GM19324 (cell line): ENCODE measurements around the gene P3R3URF.
A peak's percentile ranks its signal among the peaks of the same experiment; 100 is the strongest.
"Not testable (repeated sequence)": the region's sequence is repeated elsewhere in the genome, so short reads cannot be mapped to it uniquely, and the experiment has no call there.

Source experiments
- ATAC-seq: cut with Tn5 transposase; IDR thresholded peaks from one replicate; pipeline ENCODE4 v1.9.1; 2021; ENCODE audit warnings: mild to moderate bottlenecking, moderate library complexity; ENCODE audit not compliant: unreplicated experiment, low FRiP score

Gene P3R3URF

GRCh38 chr1:46176211-46176865 lies at the start of gene P3R3URF:
Gene P3R3URF, minus strand, starts transcription at chr1:46176488. Its CDS starts 17 bp downstream, at chr1:46176471.
- ATAC-seq, result no peak

GRCh38 chr1:46224966-46225365 lies 48.7 kb upstream of the P3R3URF start:
- no peak for ATAC-seq

- ATAC-seq, result no peak
Observed at GRCh38 chr1:46223472-46223943, 47.2 kb upstream of the P3R3URF start.

- not testable (repeated sequence) for ATAC-seq
Observed at GRCh38 chr1:46223055-46223454, 46.8 kb upstream of the P3R3URF start.

- no peak for ATAC-seq
Observed at GRCh38 chr1:46221749-46222148, 45.5 kb upstream of the P3R3URF start.

- ATAC-seq, result no peak
Observed at GRCh38 chr1:46220808-46221207, 44.5 kb upstream of the P3R3URF start.

- no peak for ATAC-seq
Observed at GRCh38 chr1:46219551-46220520, 43.5 kb upstream of the P3R3URF start.

GRCh38 chr1:46218443-46218842 lies 42.2 kb upstream of the P3R3URF start:
- no peak for ATAC-seq

- ATAC-seq, result no peak
Observed at GRCh38 chr1:46215504-46215903, 39.2 kb upstream of the P3R3URF start.

- ATAC-seq, result no peak
Observed at GRCh38 chr1:46211051-46211450, 34.8 kb upstream of the P3R3URF start.

- ATAC-seq, result no peak
Observed at GRCh38 chr1:46210561-46210960, 34.3 kb upstream of the P3R3URF start.

- ATAC-seq, result no peak
Observed at GRCh38 chr1:46206399-46206798, 30.1 kb upstream of the P3R3URF start.

- no peak for ATAC-seq
Observed at GRCh38 chr1:46205791-46206190, 29.5 kb upstream of the P3R3URF start.

GRCh38 chr1:46205141-46205540 lies 28.9 kb upstream of the P3R3URF start:
- ATAC-seq, result no peak

- no peak for ATAC-seq
Observed at GRCh38 chr1:46204406-46204742, 28.1 kb upstream of the P3R3URF start.

- ATAC-seq, result no peak
Observed at GRCh38 chr1:46203738-46204405, 27.6 kb upstream of the P3R3URF start.

- ATAC-seq, result no peak
Observed at GRCh38 chr1:46199233-46199749, 23.0 kb upstream of the P3R3URF start.

- peak; percentile 82 for ATAC-seq
Observed at GRCh38 chr1:46197964-46198811, 21.9 kb upstream of the P3R3URF start, which contains the start of gene POMGNT1. Gene POMGNT1, minus strand, starts transcription at chr1:46198434. Its CDS starts 613 bp downstream, at chr1:46197821.

GRCh38 chr1:46197560-46197963 lies 21.3 kb upstream of the P3R3URF start:
- no peak for ATAC-seq

- no peak for ATAC-seq
Observed at GRCh38 chr1:46196609-46197008, 20.3 kb upstream of the P3R3URF start.
